ENCODE measurements around the gene USH1G.
"Not testable (repeated sequence)": the region's sequence is repeated elsewhere in the genome, so short reads cannot be mapped to it uniquely, and the experiment has no call there.

Gene USH1G

DNA sequence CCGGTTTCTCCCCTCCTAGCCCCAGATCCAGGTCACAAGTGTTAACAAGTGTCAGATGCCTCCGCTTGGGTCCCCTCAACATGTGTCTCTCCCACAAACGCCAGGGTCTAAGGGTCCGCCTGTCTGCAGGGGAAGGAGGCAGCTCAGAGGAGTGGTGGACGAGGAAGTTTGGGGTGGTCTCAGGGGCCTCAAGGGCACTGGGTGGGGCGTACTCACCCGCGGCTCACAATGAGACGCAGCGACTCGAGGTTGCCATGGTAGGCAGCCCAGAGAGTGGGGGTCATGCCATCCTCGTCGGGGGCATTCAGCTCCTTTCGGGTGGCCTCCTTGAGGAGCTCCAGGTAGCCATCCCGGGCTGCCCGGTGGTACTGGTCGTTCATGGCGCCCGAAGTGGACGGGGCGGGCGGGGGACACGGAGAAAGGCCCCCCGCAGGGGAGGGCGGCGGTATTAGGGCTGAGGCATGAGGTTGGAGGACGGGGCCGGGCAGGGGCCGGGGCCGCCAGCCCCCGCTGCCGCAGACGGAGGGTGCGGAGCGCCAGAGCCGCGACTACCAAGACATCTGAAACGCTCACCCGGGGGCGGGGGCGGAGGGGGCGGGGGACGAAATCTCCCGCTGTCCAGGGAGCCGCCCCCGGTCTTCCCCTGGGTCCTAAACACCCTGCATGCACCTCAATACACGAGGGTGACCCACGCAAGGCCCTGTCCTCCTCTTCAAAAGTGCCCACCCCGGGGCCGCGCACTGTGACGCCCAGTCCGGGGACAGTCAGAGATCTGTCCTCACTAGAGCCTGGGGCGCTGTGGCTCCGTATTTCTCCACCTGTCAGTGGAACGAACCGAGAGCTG lies at the start of gene USH1G:
Gene USH1G (minus strand): TSS at position 562 of the 844 bp plus-strand sequence. CDS start 182 bp downstream, at position 380.
- in situ Hi-C loops (cut with MboI; ENCODE audit: low sequenced_read_pairs), result no loop called here

DNA sequence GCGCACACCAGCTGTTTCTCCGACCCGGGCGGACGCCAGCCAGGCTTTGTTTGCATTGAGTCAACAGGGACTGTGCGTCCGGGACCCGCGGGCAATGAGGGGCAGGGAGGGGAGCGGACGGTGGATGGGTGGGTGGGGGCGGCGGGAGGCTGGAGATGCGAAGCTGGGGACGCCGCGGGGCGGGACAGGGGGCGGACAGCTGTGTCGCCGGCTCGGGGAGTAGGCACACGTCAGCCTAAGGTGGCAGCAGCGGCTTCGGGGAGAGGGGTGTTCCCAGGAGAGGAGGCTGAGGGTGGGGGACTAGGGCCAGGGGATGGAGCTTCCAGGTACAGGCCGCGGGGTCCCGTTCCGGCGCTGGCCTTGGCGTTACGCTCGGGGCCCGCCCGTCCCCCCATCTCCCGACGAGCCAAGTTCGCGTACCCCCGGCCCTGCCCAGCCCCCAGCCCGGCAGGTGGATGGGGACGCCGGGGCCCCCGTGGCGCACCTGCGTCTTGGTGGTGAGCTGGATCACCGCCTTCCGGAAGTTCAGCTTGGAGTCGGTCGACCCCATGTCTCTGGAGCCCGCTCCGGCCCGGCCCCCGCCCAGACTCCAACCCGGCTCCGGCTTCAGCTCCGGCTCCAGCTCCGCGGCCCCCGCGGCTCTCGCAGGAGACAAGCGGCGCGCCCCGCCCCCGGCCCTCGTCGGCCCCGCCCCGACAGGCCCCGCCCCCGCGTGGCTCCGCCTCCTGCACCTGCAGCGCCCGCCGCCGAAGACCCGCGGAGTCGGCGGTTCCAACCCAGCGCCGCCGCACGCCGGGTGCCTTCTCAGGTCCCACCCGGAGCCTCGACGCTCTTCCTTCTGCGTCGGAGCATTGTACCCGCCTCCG lies 49.3 kb upstream of the USH1G start, which contains the start of gene HID1:
Gene HID1 (minus strand): TSS at position 653 of the 866 bp plus-strand sequence. CDS start 103 bp downstream, at position 550.
- in situ Hi-C loops (cut with MboI; ENCODE audit: low sequenced_read_pairs), result no loop called here

DNA sequence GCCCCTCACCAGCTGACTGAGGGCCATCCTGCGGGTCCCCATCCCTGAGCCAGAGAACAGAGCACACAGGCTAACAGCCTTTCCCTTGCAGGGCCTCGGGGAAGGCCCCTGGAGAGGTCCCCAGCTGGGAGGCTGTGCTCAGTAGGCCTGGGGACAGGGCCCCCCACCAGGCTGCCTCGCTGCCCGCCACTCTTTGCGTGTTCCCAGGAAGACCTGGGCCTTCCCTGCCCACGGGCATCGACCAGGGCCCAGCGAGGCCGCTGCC lies 48.7 kb upstream of the USH1G start:
- in situ Hi-C loops (cut with MboI; ENCODE audit: low sequenced_read_pairs), result no loop called here

DNA sequence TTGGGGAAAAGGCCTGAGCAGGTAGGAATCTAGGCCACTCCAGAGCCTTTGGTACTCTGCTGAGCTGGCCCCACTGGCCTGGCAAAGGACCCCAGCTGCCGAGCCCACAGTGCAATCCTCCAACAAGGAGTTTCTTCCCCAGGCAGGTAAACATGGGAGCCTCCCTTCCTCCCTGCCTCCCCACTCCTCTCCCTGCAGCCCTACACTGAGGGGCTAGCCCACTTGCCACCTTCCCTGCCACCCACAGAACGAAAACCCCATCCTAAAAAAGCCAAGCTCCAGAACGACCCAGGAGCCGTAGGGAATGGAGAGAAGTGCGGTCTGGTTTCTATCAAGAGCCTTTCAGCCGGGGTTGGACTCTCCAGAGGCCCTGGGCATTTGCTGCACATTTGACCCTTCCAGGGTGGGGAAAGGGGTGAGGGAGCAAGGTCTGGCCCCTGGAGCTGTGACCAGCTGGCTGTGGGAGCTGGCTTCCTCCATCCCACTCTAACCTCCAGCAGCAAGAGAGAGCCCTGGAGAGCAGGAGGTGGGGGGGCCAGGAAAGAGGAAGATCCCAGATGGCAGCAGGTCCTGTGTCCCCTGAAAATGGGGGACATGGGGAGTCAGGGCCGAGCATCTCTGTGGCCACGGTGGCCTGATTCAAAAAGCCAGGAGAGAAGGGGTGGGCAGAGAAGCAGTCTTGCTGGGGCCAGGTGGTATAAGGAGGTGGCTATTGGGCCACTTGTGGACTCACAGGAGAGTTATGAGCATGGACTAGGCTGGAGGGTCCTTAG lies 48.2 kb upstream of the USH1G start:
- in situ Hi-C loops (cut with MboI; ENCODE audit: low sequenced_read_pairs), result no loop called here

DNA sequence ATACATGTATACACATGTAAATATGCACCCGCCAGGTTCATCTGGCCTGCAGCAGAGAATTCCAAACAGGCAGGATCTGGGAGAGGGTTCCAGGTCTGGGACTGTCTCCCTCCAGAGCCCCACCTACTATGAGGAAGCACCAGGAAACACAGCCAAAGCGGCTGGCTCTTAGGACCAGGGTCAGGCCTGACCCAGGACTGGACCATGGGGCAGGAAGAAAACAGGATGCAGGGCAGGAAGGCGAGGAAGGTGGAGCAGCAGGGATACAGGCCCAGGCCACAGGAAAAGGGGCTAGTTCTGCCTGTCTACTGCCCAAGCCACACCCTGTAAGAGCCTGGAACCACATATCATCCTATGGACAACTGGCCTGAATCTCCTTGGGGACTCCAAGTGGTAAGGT lies 47.3 kb upstream of the USH1G start:
- in situ Hi-C loops (cut with MboI; ENCODE audit: low sequenced_read_pairs), result no loop called here

DNA sequence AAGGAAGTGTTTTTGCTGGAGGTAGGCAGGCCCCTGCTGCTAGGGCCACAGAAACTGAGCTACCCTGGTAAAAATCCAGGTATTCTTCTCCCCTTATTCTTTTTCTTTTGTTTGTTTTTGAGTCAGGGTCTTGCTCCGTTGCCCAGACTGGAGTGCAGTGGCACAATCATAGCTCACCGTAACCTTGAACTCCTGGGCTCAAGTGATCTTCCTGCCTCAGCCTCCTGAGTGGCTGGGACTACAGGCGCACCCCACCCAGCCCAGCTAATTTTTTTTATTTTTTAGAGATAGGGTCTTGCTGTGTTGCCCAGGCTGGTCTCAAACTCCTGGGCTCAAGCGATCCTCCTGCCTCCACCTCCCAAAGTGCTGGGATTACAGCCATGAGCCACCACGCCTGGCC lies 46.4 kb upstream of the USH1G start:
- in situ Hi-C loops (cut with MboI; ENCODE audit: low sequenced_read_pairs), result not testable (repeated sequence)

DNA sequence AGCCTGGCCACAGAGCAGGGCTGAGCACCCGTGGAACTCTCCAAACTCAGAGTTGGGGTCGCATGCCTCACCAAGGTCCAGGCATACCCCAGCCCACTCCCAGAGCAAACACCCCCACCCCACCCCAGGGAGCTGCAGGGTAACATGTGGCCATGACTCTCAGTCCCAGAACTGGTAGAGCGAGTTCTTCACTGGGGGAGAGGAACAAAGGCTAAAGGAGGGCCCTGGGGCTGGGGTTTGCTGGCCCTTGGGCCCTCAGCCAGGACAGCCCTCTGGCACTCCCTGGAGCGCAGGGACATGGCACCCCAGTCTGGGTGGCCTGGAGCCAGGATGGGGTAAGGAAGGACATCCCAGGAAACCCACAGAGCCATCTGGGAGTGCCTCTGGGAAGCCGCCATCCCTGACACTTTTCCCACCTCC lies 45.3 kb upstream of the USH1G start:
- in situ Hi-C loops (cut with MboI; ENCODE audit: low sequenced_read_pairs), result no loop called here

DNA sequence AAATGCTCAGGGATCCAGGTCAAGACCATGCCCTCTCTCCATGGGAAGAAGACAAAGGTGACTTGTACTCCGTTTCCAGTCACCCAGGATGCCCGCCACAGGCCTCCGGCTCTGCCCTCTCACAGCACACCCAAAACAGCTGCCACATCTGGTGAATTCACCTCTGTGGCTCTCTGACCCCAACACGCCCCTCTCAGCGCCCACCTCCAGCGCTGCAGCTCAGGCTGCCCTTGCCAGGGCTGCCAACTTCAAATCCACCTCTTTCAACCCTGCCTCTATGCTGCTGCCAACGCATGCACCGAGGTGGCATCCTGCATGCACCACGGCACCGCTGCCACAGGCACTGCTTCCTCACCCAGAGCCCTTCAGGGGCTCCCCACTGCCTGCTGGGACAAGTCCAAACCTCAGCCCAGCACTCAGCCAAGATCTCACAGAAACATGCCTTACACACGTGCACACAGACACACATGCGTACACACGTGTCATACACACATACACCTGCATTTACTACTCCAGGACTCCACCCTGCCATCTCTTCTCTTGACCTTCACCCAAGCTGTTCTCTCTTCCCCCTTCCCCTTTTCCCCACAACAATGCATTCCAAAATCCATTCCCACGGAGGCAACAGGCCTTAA lies 42.0 kb upstream of the USH1G start:
- in situ Hi-C loops (cut with MboI; ENCODE audit: low sequenced_read_pairs), result no loop called here

DNA sequence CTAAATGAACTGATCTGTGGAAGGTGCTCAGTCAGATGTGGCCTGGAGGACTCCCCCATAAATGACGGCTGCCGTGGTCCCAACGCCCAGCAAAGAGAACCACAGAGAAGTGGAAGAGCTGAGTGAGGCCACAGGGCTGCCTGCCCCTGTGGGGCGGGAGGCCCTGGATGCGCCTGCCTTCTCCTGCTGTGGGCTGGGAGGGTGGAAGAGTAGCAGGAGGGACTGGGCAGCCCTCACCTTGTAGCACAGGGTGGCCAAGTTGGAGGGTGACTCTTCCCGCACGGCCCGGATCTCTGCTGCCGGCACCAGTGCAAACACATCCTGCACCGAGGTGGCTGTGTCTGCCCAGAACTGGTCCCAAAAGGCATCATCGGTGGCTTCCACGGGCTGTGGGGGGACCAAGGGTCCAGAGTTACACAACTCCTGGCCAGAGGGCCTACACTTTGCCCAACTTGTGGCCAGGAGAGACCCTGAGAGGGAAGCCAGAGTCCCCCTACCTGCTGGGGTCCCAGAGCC lies 41.2 kb upstream of the USH1G start:
- in situ Hi-C loops (cut with MboI; ENCODE audit: low sequenced_read_pairs), result no loop called here

DNA sequence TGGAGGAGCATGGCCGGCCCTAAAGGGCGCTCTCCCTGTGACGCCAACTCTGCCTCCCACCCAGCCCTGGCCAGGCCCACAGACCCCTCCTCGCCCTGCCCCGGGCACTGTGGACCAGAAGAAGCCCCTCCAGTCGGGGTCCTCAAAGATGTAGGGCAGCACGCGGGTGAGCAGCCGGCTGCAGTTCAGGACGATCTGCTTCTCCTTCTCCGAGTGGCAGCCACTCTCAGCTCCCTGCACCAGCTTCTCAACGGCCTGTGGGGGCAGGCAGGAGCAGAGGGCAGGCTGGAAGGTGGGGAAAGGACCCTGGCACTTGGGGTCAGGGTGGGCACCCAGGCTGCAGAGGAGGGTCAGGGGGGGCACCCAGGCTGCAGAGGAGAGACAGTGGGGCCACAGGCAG lies 40.6 kb upstream of the USH1G start:
- in situ Hi-C loops (cut with MboI; ENCODE audit: low sequenced_read_pairs), result no loop called here

DNA sequence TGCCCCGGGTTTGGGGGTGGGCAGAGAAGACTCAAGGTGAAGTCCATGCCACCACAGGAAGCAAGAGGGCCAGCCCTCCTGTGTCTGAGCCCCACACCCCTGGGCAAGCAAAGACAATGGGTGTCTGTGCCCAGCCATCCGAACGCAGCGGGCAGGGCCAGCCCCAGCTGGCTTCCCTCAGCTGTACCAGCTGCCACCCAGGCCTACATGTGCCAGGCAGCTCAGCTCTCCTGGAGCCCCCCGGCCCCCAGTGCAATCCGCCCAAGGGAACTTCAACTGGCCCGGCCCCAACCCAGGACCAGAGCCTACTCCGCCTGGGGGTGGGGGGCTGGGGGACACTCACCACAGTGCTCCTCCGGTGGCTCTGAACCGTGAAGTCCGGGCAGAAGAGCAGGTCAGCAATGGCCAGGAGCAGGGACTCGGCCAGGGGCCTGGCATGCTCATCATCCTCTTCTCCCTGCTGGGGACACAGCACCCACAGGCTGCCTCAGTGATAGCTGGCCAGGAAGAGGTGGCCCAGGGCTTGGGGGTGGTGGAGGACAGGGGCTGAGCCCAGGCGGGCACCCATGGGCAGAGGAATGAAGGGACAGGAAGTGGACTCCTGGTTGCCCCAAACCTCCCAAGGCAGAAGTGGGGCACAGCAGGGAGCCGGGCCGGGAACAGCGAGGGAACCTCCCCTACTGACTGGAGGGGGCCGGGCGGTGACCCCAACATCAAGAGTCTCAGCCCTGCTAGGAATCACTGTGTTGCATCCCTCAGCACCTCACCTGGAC lies 39.8 kb upstream of the USH1G start:
- in situ Hi-C loops (cut with MboI; ENCODE audit: low sequenced_read_pairs), result no loop called here

DNA sequence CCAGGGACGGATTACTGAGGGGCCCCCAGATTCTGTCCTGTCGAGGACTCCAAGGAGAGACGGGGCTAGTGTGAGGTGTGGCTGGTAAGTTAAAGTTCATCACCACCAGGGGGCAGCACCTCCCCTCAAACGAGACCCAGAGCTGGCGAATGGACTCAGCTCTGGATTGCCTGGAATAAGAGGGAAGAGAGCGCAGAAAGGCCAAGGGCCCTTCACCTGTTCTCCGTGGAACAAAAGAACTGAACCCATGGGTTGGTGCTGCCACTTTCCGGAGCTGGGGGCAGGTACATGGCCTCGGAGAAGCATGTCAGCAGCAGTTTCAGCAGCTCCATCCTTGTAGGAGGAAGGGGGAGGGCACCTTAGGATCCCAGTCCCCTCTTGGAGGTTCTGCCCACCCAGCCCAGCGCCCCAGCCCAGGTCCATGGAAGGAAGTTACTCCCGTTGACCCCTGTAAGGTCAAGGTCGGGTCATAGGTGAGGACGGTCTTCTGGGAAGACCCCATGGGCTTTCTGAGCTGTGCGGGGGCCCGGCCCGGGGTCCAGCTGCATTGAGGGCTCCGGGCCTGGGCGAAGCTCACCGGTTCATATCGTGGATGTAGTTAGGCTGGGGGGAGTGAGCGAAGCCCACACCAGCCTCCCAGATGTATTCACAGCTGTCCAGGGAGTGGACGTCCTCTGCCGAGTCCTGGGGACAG lies 38.7 kb upstream of the USH1G start:
- in situ Hi-C loops (cut with MboI; ENCODE audit: low sequenced_read_pairs), result no loop called here

DNA sequence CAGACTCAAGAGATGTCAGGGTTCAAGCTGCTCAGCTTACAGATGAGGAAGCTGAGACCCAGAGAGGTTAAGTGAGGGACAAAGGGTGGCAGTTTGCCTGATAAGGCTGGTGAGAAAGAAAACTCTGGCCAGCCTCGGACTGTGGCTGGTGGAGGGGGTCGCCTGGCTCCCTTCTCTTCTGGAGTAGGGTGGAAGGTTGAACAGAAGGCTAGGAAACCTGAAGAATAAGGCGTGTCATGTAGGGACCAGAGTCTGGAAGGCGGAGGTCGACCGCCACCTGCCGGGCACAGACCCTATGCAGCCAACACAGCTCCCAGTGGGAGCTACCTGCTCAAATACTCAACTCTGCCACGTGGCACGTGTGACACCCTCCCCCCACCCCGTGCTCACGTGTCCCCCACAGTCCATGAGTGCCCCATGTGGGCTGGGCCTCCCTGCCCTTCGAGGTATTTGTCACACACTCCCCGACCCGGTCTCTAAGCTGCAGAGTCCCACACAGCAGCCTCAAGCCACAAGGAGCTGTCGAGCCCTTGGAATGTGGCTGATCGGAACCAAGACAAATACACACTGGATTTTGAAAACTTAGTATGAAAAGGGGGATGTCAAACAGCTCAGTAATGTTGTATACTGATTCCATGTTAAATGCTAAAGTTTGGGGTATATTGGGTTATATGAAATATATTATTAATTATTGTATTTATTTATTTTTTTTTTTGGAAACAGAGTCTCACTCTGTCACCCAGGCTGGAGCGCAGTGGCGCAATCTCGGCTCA lies 37.7 kb upstream of the USH1G start:
- in situ Hi-C loops (cut with MboI; ENCODE audit: low sequenced_read_pairs), result no loop called here

DNA sequence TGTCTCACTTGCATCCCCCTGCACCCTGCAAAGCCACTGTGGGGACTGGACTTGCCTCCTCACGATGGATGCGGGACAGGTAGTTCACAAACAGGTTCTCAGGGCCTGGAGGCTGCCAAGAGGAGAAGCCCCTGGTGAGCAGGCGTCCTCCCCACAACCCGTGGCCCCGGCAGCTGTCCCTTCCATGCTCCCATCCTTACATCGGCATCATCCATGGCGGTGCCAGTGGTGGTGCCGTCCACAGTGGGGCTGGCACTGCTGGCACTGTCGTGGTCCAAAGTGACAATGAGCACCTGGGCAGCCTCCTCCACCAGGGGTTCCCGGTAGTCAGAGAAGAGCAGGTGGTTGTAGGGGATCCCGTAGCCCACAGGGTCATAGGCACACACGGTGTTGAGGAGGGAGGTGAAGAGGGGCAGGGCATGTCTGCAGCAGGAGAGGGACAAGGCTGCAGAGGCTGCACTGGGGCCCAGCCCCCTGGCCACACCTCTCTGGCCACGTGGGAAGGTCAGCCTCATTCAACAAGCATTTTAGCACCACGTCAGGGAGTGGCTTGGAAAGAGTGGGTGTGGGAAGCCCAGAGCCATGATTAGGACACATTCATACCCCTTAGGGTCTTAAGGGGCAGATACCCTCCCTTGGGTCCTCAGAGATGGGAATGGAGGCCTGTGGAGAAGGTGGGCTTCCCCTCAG lies 36.9 kb upstream of the USH1G start:
- in situ Hi-C loops (cut with MboI; ENCODE audit: low sequenced_read_pairs), result no loop called here

DNA sequence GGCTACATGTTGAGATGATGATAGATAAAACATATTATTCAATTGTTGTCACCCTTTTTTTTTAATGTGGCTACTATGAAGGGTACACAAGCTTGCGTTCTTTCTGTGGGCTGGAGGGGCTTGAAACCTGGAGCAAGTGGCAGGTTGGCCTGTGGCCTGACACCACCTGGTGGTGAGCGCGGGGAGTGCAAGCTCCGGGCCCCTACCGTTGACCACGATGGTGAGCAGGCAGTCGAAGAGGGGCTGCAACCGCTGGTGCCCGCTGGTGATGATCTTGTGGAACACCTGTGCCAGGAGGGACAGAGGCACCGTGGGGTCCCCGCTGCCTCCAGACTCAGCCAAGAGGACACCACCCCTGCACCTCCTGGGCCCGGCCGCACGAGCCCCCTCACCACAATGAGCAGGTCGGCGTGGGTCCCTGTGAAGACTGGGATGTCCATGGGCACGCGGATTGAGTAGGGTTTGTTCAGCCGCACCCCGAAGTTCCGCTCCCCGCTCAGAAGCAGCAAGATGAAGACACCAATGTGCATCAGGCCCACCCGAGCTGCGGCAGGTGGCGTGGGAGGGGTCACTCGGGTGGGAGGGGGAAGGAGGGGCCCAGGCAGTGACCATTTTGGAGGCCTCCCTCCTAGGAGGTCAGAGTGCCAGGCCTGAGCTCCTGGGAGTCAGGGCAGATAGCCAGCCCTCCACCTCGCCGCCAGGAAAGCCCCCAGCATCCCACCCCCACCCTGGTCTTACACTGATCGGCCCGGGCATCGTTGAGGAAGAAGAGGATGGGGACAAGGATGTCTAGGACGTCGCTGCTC lies 35.1 kb upstream of the USH1G start:
- in situ Hi-C loops (cut with MboI; ENCODE audit: low sequenced_read_pairs), result no loop called here

DNA sequence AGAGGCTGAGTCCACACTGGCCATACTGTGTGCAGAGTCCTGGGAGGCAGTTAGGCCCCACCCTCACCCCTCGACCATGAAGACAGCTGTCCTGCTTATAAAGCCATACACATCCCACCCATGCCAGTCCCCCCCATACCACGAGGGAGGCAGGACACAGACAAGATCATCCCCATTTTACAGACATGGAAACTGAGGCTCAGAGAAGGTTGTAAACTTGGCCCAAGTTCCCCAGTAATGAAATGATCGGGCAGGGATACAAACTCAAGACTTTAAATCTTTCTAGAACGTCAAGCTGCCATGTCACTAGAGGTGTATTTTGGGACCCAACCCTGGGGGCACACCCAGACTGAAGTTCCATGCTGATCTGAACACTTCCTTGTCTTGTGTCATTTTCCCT lies 33.0 kb upstream of the USH1G start:
- in situ Hi-C loops (cut with MboI; ENCODE audit: low sequenced_read_pairs), result no loop called here

Data from HL-60/S4 treated with phorbol 12-myristate 13-acetate at 8.2 ng/mL for 4 days and 3 days (cell line).